NOMO-1 (cell line): ENCODE results near the gene USP32.
A peak's percentile ranks its signal among the peaks of the same experiment; 100 is the strongest.

Experiments used
- DNase-seq, 2 experiments: peaks; one replicate each; lab custom pipeline; 2025; ENCODE audit not compliant: unreplicated experiment in 2 of 2; lab: John Stamatoyannopoulos, UW

The USP32 gene

GRCh38 chr17:60141111-60142018 is 250.6 kb downstream of the USP32 start:
- no peak for DNase-seq

- DNase-seq = peak in 1 of 2 experiments; percentile 38
Observed at GRCh38 chr17:60139438-60140285, 252.3 kb downstream of the USP32 start.

DNA sequence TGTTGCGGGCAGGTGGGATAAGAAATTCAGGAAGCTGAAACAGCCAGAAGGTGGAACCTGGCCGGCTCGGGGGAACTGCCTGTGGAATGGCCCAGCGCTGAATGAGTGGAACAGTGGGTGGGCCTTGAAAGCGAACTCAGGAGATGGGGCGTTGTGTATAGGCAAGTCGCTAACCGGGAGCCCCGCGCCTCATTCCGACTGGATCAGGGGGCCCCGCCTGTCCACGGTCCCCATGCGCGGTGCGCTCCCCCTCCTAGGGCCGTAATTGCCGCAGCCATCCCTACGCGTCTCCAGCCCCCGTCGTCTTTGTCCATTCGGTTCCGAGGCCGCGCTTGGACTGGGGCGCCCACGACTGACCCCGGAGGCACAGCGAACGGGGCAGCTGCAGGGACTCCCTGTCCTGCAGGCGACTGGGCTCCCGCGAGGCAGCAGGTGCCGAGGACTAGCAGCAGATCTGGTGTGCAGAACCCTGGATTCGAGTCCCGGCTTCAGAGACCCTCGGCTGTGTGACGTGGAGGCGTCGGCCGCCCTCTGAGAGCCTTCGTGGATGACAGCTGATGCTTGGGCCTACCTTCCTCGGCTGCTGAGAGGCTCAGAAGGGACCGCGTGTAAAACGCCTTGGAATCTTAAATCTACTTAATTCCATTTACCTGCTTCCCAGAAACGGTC is 253.0 kb downstream of the USP32 start:
- no peak for DNase-seq

- DNase-seq = no peak
Observed at GRCh38 chr17:60137731-60138130, 254.2 kb downstream of the USP32 start.

DNA sequence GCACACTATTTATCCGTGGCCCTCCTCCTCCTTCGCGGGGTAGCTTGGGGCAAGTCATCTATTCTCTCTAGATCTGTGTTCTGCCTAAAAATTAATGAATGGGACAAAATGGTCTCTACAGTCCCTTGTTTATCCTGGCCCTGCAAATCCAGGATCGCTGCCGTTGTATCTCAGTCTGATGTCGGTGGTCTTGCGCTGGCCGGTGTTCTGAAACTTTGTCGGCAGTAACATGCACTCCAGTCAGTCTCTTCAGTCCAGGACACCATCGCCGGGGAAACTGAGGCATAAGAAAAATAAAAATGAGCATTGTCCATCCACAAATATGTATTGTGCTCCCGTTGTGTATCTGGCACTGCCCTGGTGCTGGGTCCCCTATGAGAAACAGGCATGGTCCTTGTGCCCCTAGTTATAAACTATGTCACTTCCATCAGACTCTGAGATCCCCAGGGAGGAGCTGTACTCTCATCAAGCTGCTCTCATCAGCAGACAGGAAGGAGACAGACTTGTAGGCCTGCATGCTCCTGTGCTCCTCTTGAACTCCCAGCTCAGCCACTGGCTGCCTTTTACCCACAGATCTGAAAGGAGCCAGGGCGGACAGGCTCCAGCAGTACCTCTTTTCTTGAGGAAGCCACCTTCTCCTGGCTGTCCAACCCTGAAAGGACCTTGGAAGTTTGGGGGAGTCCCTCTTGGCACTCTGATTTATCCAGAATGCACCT is 255.8 kb downstream of the USP32 start:
- no peak for DNase-seq

DNA sequence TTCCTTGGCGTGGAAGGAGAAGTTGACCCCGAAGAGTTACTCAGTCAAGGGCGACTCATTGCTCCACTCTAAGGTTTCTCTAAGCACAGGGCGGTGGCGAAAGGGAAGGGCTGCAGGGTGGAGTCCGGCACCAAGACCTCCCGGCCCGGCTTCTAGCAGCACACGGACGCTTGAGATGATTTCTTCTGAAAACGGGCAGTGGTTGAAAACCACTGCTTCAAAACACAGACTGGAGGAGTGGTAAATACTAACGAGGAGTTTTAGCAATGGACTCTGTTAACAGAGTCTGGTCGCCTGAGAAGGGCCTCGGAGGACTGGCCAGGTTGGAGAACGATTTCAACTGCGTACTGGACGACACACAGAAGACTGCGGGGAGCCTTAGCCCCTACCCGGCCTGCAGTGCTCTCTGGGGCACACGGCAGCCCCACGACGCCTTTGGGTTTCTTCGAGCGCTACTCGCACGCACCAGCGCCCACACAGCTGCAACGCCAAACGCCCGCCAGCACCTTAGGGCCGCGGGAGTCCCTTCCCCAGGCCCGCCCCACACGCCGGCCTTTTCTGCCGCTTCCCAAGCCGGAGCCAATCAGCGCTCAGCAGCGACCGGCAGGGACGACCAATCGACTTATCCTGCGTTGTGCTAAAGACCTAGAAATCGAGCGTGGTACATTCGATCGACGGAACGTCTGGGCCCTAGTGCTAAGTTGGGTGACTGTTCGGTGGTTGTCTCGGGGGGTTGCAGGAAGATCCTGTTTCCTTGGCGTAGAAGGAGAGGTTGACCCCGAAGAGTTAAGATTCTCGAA is 256.6 kb downstream of the USP32 start:
- peak; percentile 90 to 93 for DNase-seq

- DNase-seq = no peak
Observed at GRCh38 chr17:60134396-60135150, 257.4 kb downstream of the USP32 start.

DNA sequence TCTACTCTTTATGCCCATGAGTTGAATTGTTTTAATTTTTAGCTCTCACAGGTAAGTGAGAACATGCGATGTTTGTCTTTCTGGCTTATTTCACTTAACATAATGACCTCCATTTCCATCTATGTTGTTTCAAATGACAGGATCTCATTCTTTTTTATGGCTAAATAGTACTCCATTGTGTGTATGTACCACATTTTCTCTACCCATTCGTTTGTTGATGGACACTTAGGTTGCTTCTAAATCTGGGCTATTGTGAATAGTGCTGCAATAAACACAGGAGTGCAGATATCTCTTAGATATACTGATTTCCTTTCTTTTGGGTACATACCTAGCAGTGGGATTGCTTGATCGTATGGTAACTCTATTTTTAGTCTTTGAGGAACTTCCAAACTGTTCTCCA is 261.5 kb downstream of the USP32 start:
- no peak for DNase-seq

GRCh38 chr17:60129164-60129563 is 262.8 kb downstream of the USP32 start:
- no peak for DNase-seq
